Raji (cell line): ENCODE data around the gene LRRC9.

ENCODE experiments used
- POLR2A ChIP-seq: IDR thresholded peaks from 2 replicates; pipeline ENCODE4 v1.6.1; 2011; ENCODE audit warnings: low read depth, low read length, control low read depth; ENCODE audit not compliant: insufficient read depth

The LRRC9 gene

DNA sequence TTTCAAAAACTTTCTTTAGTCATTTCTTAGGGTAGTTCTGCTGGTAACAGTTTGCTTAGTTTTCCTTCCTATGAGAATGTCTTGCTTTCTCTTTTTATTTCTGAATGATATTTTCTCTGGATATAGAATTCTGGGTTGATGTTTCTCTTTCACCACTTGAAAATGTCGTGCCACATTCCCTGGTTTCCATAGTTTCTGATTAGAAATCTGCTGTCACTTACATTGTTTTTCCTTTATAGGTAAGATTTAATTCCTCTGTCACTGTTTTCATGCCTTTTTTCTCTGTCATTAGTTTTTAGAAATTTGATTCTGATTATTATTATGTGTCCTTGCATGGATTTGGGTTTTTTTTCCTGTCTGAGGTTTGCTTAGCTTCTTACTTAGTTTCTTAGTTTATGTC, 94.5 kb downstream of the LRRC9 start:
- no peak for TF ChIP-seq POLR2A

DNA sequence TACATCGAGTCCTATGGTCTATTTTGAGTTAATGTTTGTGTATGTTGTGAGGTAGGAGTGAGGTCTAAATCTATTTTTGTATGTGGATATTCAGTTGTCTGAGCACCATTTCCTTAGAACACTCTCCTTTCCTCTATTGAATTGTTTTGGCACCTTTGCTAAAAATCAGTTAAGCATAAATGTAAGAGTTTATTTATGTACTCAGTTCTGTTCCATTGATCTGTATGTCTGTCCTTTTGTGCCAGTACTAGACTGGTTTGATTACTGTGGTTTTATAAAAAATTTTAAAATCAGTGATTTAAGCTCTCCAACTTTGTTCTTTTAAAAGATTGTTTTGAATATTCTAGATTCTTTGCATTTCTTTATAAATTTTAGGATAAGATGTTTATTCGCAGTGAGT, 101.7 kb downstream of the LRRC9 start:
- TF ChIP-seq POLR2A = no peak

DNA sequence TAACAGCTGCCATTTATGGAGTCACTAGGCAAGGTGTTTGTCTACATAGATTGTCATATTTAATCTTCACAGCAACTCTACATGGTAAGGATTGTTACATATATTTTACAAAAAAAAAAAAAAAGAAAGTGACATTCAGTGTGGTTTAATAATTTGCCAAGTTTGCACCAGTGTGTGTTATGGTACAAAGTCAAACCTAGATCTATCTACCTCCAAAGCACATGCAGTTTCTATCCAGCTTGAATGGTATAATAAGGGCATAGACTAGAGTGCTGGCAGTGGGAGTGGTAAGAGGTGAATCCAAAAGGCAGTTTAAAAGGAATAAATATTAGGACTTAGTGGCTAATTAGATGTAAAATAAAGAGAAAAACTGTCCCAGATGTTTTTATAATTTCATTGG, 105.6 kb downstream of the LRRC9 start:
- no peak for TF ChIP-seq POLR2A

DNA sequence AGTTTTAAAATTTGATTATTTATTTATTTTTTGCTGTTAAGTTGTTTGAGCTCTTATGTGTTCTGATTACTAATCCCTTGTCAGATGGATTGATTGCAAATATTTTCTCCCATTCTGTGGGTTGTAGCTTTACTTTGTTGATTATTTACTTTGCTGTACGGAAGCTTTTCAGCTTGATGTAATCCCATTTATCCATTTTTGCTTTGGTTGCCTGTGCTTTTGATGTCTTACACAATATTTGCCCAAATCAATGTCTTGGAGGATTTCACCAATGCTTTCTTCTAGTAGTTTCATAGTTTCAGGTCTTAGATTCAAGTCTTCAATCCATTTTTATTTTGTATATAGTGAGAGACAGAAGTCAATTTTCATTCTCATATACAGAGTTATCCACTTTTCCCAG, 115.2 kb downstream of the LRRC9 start:
- TF ChIP-seq POLR2A = no peak

DNA sequence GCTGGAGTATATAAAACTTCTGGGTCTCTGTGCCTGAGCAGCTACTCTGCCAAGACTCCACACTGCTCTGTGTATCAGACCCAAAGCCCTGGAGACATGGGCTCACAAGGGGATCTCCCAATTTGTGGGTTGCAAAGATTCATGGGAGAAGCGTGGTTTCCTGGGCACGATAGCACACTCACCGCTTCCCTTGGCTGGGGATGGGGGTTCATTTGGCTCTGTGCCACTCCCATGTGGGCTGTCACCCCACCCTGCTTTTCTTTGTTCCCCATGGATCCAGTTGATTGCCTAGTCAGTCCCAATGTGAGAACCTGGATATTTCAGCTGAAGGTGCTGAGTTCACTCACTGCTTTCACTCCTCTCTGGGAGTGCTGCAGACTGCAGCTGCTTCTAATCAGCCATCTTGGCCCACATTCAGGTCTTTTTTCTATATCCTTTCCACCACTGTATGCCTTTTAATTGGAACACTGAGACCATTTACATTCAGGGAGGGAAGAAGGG, 131.8 kb downstream of the LRRC9 start:
- TF ChIP-seq POLR2A = no peak

DNA sequence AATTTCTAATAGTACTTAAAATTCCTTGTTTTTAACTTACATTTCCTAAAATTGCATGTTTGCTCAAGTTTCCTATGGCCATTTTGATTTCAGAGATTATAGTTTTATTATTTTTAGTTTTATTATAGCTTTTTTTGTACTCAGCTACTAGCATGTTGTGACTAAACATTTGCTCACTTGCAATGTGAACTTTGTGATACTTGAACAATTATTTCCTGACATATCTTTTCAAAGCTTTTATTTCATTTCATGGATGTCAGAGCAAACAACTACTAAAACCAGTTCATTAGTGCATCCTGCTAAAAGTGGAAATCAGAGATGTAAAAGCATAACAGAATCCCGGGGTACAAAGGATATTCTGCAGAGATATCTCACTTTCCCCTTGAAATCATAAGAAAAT, 138.1 kb downstream of the LRRC9 start:
- TF ChIP-seq POLR2A = no peak

DNA sequence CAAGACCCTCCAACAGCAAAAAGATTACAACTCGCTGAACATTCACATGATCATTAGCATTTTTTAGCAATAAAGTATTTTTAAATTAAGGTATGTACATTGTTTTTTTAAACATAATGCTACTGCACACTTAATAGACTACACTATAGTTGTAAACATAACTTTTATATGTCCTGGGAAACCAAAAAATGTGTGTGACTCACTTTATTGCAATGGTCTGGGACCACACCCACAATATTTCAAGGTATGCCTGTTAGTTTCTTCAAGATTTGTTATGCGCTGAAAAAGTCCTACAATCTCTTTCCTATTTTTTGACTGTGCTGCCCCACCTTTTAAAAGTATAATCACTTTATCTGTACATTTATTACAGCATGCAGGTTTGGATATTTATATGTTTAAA, 141.4 kb downstream of the LRRC9 start:
- no peak for TF ChIP-seq POLR2A

DNA sequence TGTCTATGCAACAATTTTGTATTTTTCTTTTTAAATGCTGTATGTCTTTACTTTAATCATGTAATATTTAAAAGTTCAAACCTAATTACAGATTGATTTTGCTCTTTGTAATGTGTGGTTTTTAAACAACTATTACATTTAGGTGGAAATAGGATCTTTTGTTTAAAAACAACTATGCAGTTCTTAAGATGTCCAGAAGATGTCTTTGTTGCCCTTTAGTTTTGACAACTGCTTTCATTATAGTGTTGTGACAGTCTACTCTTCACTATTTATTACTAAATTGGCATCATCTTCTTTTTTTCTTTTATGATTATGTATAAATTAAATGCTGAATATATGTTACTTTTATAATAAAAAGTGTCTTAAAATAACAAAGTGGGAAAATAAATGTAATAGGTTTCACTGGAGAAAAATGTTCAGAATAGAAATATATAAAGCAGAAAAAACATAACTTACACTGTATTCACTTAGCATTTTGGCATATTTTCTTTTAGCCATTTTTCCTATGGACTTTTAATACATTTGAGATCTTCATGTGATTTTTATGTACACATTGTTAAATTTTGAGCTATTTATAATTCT, 144.6 kb downstream of the LRRC9 start:
- TF ChIP-seq POLR2A = no peak

DNA sequence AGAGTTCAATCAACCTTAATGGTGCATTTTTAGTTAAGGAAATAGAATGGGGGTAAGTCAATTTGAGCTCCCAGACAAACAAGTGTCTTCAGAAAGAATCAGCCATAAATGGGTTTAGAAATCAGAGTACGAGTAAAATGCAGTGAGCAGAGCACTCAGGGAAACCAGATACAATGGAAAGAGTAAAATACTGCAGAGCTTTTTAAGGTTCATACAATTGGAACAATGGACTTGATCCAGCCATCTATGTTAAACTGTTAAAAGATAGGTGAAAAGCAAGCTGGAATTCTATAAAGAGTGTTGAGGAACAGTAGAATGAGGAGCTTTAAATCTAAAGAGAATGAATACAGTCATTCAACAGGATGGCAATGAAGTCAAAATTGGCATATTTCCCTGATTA, 147.9 kb downstream of the LRRC9 start:
- TF ChIP-seq POLR2A = no peak

DNA sequence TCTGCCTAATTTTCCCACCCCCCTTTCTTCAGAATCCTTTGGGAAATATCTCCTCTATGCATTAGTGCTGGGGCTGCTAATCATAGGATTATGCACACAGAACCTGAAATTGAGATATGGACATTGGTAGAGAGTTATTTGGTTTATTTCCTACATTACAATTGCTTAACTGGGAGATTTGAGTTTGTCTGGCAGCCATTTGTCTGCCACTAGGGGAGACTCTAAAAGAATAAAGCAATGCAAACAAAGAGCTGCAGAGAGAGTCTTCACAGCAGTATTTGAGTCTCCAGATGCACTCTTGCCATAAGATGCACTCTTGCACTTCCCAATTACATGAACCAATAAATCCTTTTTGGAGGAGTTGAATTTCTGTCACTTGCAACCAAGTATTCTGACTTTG, 159.8 kb downstream of the LRRC9 start:
- TF ChIP-seq POLR2A = no peak

DNA sequence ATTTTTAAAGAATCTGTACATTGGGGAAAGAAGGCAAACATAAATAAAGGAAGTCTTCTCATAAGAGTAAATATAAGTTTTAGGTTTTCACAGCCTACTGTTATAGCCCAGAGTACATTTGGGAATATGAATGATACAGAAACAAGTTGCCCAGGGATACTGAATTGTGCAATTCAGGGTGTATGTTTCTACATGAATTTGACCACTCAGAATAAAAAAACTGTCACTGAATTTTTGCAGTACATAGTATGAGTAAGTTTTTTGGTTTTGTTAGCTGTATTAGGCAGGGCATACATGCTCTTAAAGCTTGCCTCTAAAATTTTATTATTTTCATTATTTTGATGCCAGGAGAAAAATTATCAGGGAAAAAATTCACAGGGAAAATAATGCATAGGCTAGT, 165.1 kb downstream of the LRRC9 start:
- TF ChIP-seq POLR2A = no peak

DNA sequence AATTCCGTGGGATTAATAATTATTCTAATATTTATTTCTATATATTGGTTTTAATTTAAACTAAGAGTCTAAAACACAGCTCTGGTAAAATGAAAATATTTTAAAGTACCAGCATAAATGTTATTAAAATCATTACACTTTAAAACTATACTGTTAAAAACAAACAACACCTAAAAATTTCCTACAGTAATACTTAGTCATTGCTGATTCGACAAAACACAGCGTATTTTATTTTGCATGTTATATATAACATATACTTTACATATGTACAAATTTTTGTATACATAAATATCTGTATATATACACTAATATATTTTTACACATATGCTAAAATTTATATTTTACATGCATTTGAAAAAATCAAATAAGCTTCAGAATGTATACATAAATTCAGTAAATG, 165.7 kb downstream of the LRRC9 start:
- TF ChIP-seq POLR2A = no peak

DNA sequence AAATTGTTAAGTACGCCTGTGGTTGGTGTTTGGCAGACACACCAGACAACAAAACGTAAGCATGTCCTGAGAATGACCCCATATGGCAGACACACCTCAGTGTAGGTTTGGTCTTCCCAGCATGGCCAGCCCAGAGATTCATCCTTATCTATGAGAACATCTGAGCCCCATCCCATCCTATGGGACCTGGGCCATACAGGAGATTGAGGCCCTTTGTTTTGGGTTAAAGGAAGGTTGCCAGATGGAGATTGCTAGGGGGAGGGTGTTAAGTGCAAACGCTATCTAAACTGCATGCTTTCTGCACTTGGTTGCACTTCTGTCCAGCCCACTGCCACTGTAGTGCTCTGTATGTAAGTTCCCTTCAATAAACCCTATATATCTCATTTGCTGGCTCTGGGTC, 167.7 kb downstream of the LRRC9 start:
- TF ChIP-seq POLR2A = no peak

DNA sequence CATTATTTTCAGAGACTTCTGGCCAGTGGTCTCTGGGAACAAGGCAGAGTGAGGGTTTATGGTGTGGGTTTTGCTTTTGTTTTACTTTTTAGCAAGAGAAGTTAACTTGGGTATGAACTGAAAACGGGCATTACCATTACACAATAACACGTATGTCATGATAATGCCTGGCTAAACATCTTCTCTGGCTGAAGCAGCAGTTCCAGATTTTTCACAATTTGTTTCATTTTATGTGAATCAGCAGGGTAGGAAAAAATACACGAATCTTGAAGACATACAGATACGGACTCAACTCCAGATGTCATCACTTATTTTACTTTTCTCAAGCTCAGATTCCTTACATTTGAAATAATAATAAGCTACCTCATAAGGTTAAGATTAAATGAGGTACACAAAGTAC, 169.3 kb downstream of the LRRC9 start:
- no peak for TF ChIP-seq POLR2A

DNA sequence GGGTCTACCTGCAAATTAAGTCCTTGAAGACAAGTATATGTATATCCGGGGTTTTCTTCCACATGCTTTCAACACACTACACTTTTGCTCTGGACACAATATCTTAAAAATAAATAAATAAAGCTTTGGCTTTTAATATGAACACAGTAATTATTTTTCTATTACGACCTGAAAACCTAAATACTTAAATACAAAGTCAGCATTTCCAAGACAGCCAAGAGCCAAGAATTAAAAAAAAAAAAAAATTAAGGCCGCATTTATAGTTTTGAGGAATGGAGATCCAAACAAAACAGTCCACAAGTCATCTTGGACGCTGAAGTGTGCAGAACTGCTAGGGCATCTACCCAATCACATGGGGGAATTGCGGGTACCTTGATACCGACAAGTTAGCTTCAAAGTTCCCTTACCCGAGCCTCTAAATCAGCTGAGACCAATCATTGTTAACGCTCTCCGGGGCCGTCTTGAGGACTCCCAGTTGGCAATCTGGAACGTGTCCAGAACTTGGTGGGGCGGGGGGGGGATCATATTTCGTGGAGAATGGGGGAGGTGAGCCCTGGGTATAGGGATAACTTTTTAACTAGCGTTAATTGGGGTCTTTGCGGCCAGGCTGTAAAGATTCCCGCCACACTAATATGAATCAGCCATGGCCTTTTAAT, 171.0 kb downstream of the LRRC9 start:
- TF ChIP-seq POLR2A = no peak

DNA sequence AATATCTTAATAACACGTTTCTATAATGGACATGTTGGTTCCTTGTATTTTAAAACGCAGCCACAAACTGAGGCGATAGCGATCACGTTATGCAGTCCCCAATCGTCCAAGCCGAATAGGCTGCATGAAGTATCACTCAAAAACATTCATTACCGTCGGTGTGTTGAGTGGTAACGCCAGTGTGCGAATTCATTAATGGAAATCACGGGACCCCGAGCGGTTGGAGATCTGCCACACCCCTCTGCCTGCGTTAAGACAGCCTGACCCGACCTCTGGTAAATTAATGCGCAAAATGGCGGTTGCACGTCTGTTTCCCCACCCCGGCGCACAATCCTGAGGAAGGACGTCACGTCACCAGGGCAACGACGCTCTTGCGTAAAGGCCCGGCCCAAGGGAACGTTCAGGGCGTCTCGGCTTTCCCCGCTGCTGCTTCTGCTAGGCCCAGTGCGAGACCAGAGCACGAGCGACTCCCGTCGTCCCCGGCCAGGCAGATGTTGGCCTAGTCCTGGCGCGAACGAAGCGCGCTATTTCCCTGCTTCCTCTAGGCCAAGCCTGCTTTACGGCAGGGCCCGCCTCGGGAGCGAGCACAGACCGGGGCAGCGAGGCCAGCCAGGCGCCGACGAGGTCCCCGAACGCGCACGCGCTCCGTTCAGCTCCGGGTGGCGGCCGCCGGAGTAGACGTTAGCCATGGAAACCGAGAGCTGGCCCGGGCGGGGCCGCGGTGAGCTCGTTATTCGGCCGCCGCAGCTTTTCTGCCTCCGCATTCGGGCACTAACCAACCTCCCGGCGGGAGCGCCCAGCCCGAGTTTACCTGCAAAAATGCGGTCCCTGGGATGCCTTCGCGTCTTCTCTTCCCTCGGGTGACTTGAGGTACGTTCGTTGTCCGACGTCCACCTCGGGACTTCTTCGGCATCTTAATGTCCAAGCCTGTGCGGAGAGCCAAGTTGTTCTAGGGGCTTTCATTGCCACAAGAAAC, 171.9 kb downstream of the LRRC9 start, which contains the start of gene PCNX4:
PCNX4 (plus strand) TSS at position 374 of the 976 bp plus-strand sequence. CDS start 15,716 bp downstream, outside the sequence.
- peak; percentile 98 for TF ChIP-seq POLR2A
